DMS153 treated with DMSO at 0.1 percent for 48 hours (cell line): ENCODE measurements around the gene C4BPA.
A peak's percentile ranks its signal among the peaks of the same experiment; 100 is the strongest.

Source experiments
- DNase-seq: peaks from one replicate; lab custom pipeline; 2025; ENCODE audit not compliant: unreplicated experiment; lab: John Stamatoyannopoulos, UW

Gene C4BPA

GRCh38 chr1:207112616-207113296, 8.7 kb downstream of the C4BPA start:
- DNase-seq = no peak

GRCh38 chr1:207115269-207115668, 11.2 kb downstream of the C4BPA start:
- DNase-seq = no peak

- DNase-seq = no peak
Measured at GRCh38 chr1:207124389-207124788, 20.4 kb downstream of the C4BPA start.

- DNase-seq = no peak
Measured at GRCh38 chr1:207128336-207128921, 24.4 kb downstream of the C4BPA start.

- no peak for DNase-seq
Measured at GRCh38 chr1:207129053-207129452, 25.0 kb downstream of the C4BPA start.

GRCh38 chr1:207130252-207131036, 26.4 kb downstream of the C4BPA start:
- no peak for DNase-seq

GRCh38 chr1:207131163-207131562, 27.1 kb downstream of the C4BPA start:
- no peak for DNase-seq

GRCh38 chr1:207134581-207134980, 30.5 kb downstream of the C4BPA start:
- DNase-seq = no peak

GRCh38 chr1:207139616-207140015, 35.6 kb downstream of the C4BPA start:
- DNase-seq = no peak

GRCh38 chr1:207140536-207140935, 36.5 kb downstream of the C4BPA start:
- DNase-seq = no peak

GRCh38 chr1:207145401-207146058, 41.5 kb downstream of the C4BPA start:
- no peak for DNase-seq

GRCh38 chr1:207151920-207152319, 47.9 kb downstream of the C4BPA start:
- no peak for DNase-seq

GRCh38 chr1:207152792-207153468, 48.9 kb downstream of the C4BPA start:
- DNase-seq = no peak

GRCh38 chr1:207155028-207155427, 51.0 kb downstream of the C4BPA start:
- no peak for DNase-seq

GRCh38 chr1:207156095-207156494, 52.1 kb downstream of the C4BPA start:
- no peak for DNase-seq

- DNase-seq = no peak
Measured at GRCh38 chr1:207156826-207157225, 52.8 kb downstream of the C4BPA start.

GRCh38 chr1:207164086-207164485, 60.1 kb downstream of the C4BPA start:
- DNase-seq = no peak

GRCh38 chr1:207172321-207172720, 68.3 kb downstream of the C4BPA start:
- DNase-seq = peak; percentile 10

GRCh38 chr1:207172885-207173284, 68.9 kb downstream of the C4BPA start:
- no peak for DNase-seq

- no peak for DNase-seq
Measured at GRCh38 chr1:207173396-207173795, 69.4 kb downstream of the C4BPA start.

- DNase-seq = no peak
Measured at GRCh38 chr1:207174913-207175312, 70.9 kb downstream of the C4BPA start.
